Ovary (tissue), 9 donors: ENCODE measurements around the gene RAD21L1. TPM values are rescaled to one million over a fixed set of nuclear protein-coding genes. Genes with fewer than 3 reads are reported as not detected.

Source experiments
- DNase-seq, 5 donors: peaks; one replicate each; pipeline ENCODE4 v3.0.0-alpha.2; 2019 to 2020
- H3K27ac ChIP-seq, 2 donors: fragments of 200-600 bp; one replicate each; pipeline versions ENCODE4 v1.5.1 to v1.8.0; 2019 to 2022
- H3K27me3 ChIP-seq: fragments of 200-600 bp; one replicate; pipeline ENCODE4 v1.8.0; 2022
- H3K36me3 ChIP-seq: fragments of 200-600 bp; sonication (generic); one replicate; pipeline ENCODE4 v1.5.1; 2019
- H3K4me1 ChIP-seq: one replicate; pipeline ENCODE4 v1.8.1; 2013; ENCODE audit warnings: mild to moderate bottlenecking, moderate library complexity; ENCODE audit not compliant: insufficient read depth
- H3K4me3 ChIP-seq: fragments of 200-600 bp; sonication (generic); one replicate; pipeline ENCODE4 v1.5.1; 2017
- H3K9me3 ChIP-seq, 2 donors: fragments of 200-600 bp in 1 of 2; sonication (generic) in 1 of 2; one replicate each; pipeline versions ENCODE4 v1.5.1 to v1.8.1; 2013 to 2019; ENCODE audit warnings: mild to moderate bottlenecking in 1 of 2, moderate library complexity in 1 of 2
- CTCF ChIP-seq, 3 donors: fragments of 450-650 bp in 2 of 3; fragments of 200-600 bp in 1 of 3; IDR thresholded peaks; one replicate each; pipeline versions ENCODE4 v1.5.1 to v1.8.0; 2016 to 2022; ENCODE audit warnings: antibody characterized with exemption in 3 of 3, mild to moderate bottlenecking in 1 of 3
- EP300 ChIP-seq: sonication (generic); formaldehyde crosslinking; IDR thresholded peaks from one replicate; pipeline ENCODE4 v1.6.1; 2017; ENCODE audit warnings: antibody characterized with exemption
- POLR2A ChIP-seq: fragments of 450-650 bp; IDR thresholded peaks from one replicate; pipeline ENCODE4 v1.6.1; 2017; ENCODE audit warnings: antibody characterized with exemption, mild to moderate bottlenecking, moderate library complexity
- WGBS, 3 donors: extraction: QIAGEN DNeasy Blood & Tissue Kit in 1 of 3; methylation state at CpG; one replicate each; pipeline versions ENCODE4 v1.1.5 to v1.1.7; 2013 to 2017; 5-methylcytosine and 5-hydroxymethylcytosine counted together
- intact Hi-C, 4 donors: fragments of 100-400 bp; cut with DNase I; formaldehyde crosslinking; loops; one replicate each; pipeline versions ENCODE4 v1.11.0 to v1.15.1; 2022 to 2023
- polyA plus RNA-seq, 2 donors: library from polyadenylated mRNA; stranded (reverse); fragments of 200-250 nt in 1 of 2; fragments of 350-450 nt in 1 of 2; fragmentation: Illumina TruSeq in 1 of 2; extraction: RNeasy Lipid Tissue Mini Kit (QIAGEN cat#74804) in 1 of 2; gene quantifications; one replicate each; pipeline ENCODE4 v1.2.3, GENCODE V29; 2013 to 2014
- total RNA-seq, 7 donors: library from RNA; depleted of rRNA in 2 of 7; stranded (reverse); fragments of >200 nt in 2 of 7; fragmentation: NEBNext Ultra II Directional in 3 of 7; extraction: Animal tissue kit (Norgen Biotek cat#: 25700) in 3 of 7; gene quantifications; one replicate each; pipeline versions ENCODE4 v1.1.0 to v1.2.4, GENCODE V29; 2016 to 2023
- donor health status: DM: no; HTN: no; CAD: no; lungs with moderate emphysema.
- donor health status: DM: no; HTN: no; CAD: no.
- donor health status: Bipolar disorder and iron deficiency.
- donor health status: DM: yes; HTN: yes; CAD: no.
- donor health status: DM: no; HTN: no; CAD: no.
- donor health status: DM: yes; HTN: yes; CAD: no.

RAD21L1 gene
- total and polyA plus RNA-seq, 9 donors, result not detected

- TF ChIP-seq POLR2A (no peak), EP300 (no peak), CTCF (IDR thresholded peaks at IDR 0.05) (no peak)
- Histone ChIP-seq H3K9me3 (no peaks in the 10 kb centered on the region), H3K4me3 (no peak overlapping the region), H3K4me1 (no peaks in the 10 kb centered on the region), H3K27me3 (no peaks in the 10 kb centered on the region), H3K36me3 (no peaks in the 10 kb centered on the region), H3K27ac (no peak overlapping the region)
- WGBS, 3 donors, result 8 to 15% (median 11%) methylated on average over 18 to 20 of the region's 20 CpGs
- intact Hi-C loops, result no loop called here
- no peak for DNase-seq
These were observed 40.0 kb upstream of the RAD21L1 start for GRCh38 chr20:1185790-1186334.

DNA sequence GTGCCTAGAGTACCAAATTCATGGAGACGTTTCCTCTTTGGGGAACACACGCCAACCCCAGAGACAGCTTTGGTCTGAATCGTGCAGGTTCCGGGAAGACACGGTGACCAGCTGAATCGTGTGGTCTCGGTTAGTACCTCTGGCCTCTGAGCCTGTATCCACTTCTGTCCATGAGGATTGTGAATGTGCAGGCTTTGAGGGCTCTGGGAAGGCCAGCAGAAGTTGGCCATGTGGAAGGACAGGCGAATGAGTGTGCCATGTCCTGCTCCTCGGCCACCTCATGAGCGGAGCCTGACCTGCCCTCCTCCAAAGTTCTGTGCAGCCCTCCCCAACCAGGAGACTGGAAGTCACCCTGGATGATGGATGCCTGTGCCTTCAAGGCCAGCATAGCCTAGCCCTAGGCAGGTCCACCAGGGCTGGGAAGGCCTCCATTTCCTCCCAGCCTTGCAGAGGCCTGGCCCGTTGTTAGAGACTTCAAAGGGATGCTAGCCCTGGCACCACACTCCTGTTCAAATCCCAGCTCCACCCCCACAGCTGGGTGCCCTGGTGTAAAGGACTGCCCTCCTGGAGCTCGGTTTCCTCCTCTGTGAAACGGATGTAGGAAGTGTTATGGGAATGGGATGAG is 39.4 kb upstream of the RAD21L1 start:
- DNase-seq, result no peak
- Histone ChIP-seq H3K4me3 (no peak overlapping the region), H3K36me3 (no peaks in the 10 kb centered on the region), H3K27ac (no peak overlapping the region), H3K9me3 (no peaks in the 10 kb centered on the region), H3K27me3 (no peaks in the 10 kb centered on the region), H3K4me1 (no peaks in the 10 kb centered on the region)
- WGBS, 3 donors, result 67 to 74% (median 71%) methylated on average over 13 of the region's 13 CpGs
- intact Hi-C loops, result no loop called here
- TF ChIP-seq EP300 (no peak), POLR2A (no peak), CTCF (IDR thresholded peaks at IDR 0.05) (no peak)

GRCh38 chr20:1187605-1188171 is 38.2 kb upstream of the RAD21L1 start:
- Histone ChIP-seq H3K36me3 (no peaks in the 10 kb centered on the region), H3K27me3 (no peaks in the 10 kb centered on the region), H3K27ac (no peak overlapping the region), H3K4me3 (no peak overlapping the region), H3K4me1 (no peaks in the 10 kb centered on the region), H3K9me3 (no peaks in the 10 kb centered on the region)
- intact Hi-C loops, result no loop called here
- DNase-seq, result no peak
- 57 to 73% (median 58%) methylated on average over 4 of the region's 4 CpGs for WGBS, 3 donors
- no peak for TF ChIP-seq CTCF (IDR thresholded peaks at IDR 0.05)
- TF ChIP-seq EP300, result no peak
- no peak for TF ChIP-seq POLR2A

DNA sequence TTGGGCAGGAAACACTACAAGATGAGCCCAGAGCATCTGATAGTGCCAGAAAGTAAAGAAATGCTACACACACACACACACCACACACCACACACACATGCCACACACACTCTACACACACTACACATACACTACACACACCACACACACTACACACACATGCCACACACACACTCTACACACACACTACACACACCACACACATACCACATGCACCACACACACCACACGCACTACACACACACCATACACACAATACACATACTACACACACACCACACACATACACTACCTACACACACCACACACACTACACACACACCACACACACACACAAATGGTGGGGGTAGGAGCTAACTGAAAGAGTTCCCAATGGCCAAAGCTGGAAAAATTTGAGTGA is 37.5 kb upstream of the RAD21L1 start:
- no peak for DNase-seq
- no peaks in the 10 kb centered on the region for H3K4me1 ChIP-seq
- 85 to 93% (median 93%) methylated on average over 1 of the region's 1 CpG for WGBS, 3 donors

More for the DNA sequence above, 37.5 kb upstream of the RAD21L1 start:
- Histone ChIP-seq H3K27ac (no peak overlapping the region), H3K9me3 (no peaks in the 10 kb centered on the region), H3K36me3 (no peaks in the 10 kb centered on the region), H3K4me3 (no peak overlapping the region), H3K27me3 (no peaks in the 10 kb centered on the region)
- TF ChIP-seq POLR2A, result no peak
- TF ChIP-seq EP300, result no peak
- no peak for TF ChIP-seq CTCF (IDR thresholded peaks at IDR 0.05)
- intact Hi-C loops, result no loop called here
